Measurements from ENCODE around the gene EFEMP2.

DNA sequence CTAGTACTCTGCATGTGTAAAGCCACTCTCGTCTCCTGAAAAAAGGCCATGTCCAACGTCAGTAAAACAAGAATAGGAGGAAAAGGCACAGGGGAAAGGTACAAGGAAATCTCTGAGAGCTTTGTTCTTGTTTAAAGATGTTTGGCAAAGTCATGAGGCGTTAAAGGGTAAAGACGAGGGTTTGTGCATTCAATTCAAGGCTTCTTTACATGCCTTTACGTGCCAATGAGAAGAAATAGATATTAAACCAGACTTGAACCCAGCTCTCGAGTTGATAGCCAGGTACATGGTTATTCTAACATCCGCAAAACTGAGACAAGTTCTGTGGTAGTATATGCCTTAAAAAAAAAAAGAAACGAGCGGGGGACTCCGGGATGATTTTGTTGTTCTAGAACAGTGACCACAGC lies 13.9 kb downstream of the EFEMP2 start:
- TF ChIP-seq, protein P1, sequence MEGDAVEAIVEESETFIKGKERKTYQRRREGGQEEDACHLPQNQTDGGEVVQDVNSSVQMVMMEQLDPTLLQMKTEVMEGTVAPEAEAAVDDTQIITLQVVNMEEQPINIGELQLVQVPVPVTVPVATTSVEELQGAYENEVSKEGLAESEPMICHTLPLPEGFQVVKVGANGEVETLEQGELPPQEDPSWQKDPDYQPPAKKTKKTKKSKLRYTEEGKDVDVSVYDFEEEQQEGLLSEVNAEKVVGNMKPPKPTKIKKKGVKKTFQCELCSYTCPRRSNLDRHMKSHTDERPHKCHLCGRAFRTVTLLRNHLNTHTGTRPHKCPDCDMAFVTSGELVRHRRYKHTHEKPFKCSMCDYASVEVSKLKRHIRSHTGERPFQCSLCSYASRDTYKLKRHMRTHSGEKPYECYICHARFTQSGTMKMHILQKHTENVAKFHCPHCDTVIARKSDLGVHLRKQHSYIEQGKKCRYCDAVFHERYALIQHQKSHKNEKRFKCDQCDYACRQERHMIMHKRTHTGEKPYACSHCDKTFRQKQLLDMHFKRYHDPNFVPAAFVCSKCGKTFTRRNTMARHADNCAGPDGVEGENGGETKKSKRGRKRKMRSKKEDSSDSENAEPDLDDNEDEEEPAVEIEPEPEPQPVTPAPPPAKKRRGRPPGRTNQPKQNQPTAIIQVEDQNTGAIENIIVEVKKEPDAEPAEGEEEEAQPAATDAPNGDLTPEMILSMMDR (IDR thresholded peaks at IDR 0.05) = no peak
- TF ChIP-seq POLR2A (IDR thresholded peaks at IDR 0.05) = no peak
